MM.1S (cell line): ENCODE measurements around the gene STAB1.

ENCODE experiments used
- DNase-seq: peaks from one replicate; pipeline ENCODE4 v3.0.0-alpha.2; 2015
- H2AFZ ChIP-seq: fragments of 300-600 bp; sonication (generic); 2 replicates; pipeline ENCODE4 v1.6.0; 2016; ENCODE audit warnings: antibody characterized with exemption, low read length
- H3F3A ChIP-seq: fragments of 300-600 bp; sonication (generic); 2 replicates; pipeline ENCODE4 v1.6.1; 2016; ENCODE audit warnings: mild to moderate bottlenecking, antibody characterized with exemption, low read length, moderate library complexity, mixed read lengths; ENCODE audit not compliant: insufficient read depth
- H3K27ac ChIP-seq: fragments of 300-600 bp; sonication (generic); 2 replicates; pipeline ENCODE4 v1.5.1; 2016; ENCODE audit warnings: mild to moderate bottlenecking, low read length
- H3K27me3 ChIP-seq: fragments of 300-600 bp; sonication (generic); replicated peaks from 2 replicates; pipeline ENCODE4 v1.6.0; 2016; ENCODE audit warnings: low read length; ENCODE audit not compliant: insufficient read depth
- H3K36me3 ChIP-seq: fragments of 300-600 bp; sonication (generic); replicated peaks from 2 replicates; pipeline ENCODE4 v1.6.1; 2016; ENCODE audit warnings: mild to moderate bottlenecking, low read length, mixed read lengths; ENCODE audit not compliant: insufficient read depth
- H3K4me1 ChIP-seq: fragments of 300-600 bp; sonication (generic); 2 replicates; pipeline ENCODE4 v1.6.1; 2016; ENCODE audit warnings: low read length, mixed read lengths
- H3K4me2 ChIP-seq: fragments of 300-600 bp; sonication (generic); 2 replicates; pipeline ENCODE4 v1.6.0; 2016; ENCODE audit warnings: low read depth, low read length
- H3K4me3 ChIP-seq: fragments of 300-600 bp; sonication (generic); 2 replicates; pipeline ENCODE4 v1.5.1; 2016; ENCODE audit warnings: low read length, mixed read lengths
- H3K79me2 ChIP-seq: fragments of 300-600 bp; sonication (generic); 2 replicates; pipeline ENCODE4 v1.6.1; 2016; ENCODE audit warnings: mixed run types, low read length, mixed read lengths
- H3K9ac ChIP-seq: fragments of 300-600 bp; sonication (generic); 2 replicates; pipeline ENCODE4 v1.6.1; 2016; ENCODE audit warnings: low read length, mixed read lengths
- H3K9me2 ChIP-seq: fragments of 300-600 bp; sonication (generic); replicated peaks from 2 replicates; pipeline ENCODE4 v1.6.1; 2016; ENCODE audit warnings: mild to moderate bottlenecking, low read length, mixed read lengths; ENCODE audit not compliant: insufficient read depth
- H3K9me3 ChIP-seq: fragments of 300-600 bp; sonication (generic); replicated peaks from 2 replicates; pipeline ENCODE4 v1.6.1; 2016; ENCODE audit warnings: mild to moderate bottlenecking, low read length, mixed read lengths; ENCODE audit not compliant: insufficient read depth
- H4K20me1 ChIP-seq: fragments of 300-600 bp; sonication (generic); 2 replicates; pipeline ENCODE4 v1.6.1; 2016; ENCODE audit warnings: mild to moderate bottlenecking, low read length, moderate library complexity, mixed read lengths; ENCODE audit not compliant: insufficient read depth
- EZH2 ChIP-seq: fragments of 300-600 bp; sonication (generic); optimal IDR thresholded peaks from 2 replicates; pipeline ENCODE3; 2017; ENCODE audit warnings: low read depth, mild to moderate bottlenecking, antibody characterized with exemption, low read length, mixed read lengths
- EZH2phosphoT487 ChIP-seq: fragments of 300-600 bp; sonication (generic); IDR thresholded peaks from 2 replicates; pipeline ENCODE4 v1.6.1; 2018; ENCODE audit warnings: antibody characterized with exemption, low read length
- TF ChIP-seq, protein P1 (sequence below): fragments of 300-600 bp; sonication (generic); IDR thresholded peaks from 2 replicates; pipeline ENCODE4 v1.5.1; 2016; ENCODE audit warnings: antibody characterized with exemption, low read length, mixed read lengths

Gene STAB1

DNA sequence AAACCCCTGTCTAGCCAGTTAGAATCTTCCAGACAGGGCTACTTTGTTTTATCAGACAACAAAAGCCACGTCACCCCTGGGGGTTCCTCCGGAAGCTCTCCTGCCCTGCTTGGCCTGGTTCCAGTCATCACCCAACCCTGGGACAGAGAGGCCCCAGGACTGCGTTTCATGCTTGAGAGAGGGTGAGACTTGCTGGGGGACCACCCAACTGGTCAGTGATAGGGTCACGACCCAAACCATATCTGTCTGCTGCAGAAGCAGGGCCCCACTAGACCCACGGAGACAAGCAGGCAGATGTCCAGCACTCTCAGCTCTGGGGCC, 37.3 kb downstream of the STAB1 start:
- Histone ChIP-seq H3K27ac (no peak overlapping the region), H3K9me3 (no peaks in the 10 kb centered on the region), H3K4me1 (peaks cover 7% of the 10 kb centered on the region), H2AFZ (no peak overlapping the region; the same call in 1 of the 2 replicates), H4K20me1 (no peaks in the 10 kb centered on the region), H3K9me2 (no peaks in the 10 kb centered on the region), H3K36me3 (no peaks in the 10 kb centered on the region), H3F3A (peaks cover 18% of the 10 kb centered on the region), H3K4me2 (peak overlapping the region; percentile 72), H3K4me3 (peak overlapping the region; percentile 73), H3K27me3 (no peaks in the 10 kb centered on the region), H3K79me2 (peaks cover 10% of the 10 kb centered on the region), H3K9ac (peak overlapping the region; percentile 66; the same call in 1 of the 2 replicates)
- DNase-seq = no peak
- TF ChIP-seq, protein P1, sequence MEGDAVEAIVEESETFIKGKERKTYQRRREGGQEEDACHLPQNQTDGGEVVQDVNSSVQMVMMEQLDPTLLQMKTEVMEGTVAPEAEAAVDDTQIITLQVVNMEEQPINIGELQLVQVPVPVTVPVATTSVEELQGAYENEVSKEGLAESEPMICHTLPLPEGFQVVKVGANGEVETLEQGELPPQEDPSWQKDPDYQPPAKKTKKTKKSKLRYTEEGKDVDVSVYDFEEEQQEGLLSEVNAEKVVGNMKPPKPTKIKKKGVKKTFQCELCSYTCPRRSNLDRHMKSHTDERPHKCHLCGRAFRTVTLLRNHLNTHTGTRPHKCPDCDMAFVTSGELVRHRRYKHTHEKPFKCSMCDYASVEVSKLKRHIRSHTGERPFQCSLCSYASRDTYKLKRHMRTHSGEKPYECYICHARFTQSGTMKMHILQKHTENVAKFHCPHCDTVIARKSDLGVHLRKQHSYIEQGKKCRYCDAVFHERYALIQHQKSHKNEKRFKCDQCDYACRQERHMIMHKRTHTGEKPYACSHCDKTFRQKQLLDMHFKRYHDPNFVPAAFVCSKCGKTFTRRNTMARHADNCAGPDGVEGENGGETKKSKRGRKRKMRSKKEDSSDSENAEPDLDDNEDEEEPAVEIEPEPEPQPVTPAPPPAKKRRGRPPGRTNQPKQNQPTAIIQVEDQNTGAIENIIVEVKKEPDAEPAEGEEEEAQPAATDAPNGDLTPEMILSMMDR = no peak
- TF ChIP-seq EZH2 = no peak
- TF ChIP-seq EZH2phosphoT487 = no peak

DNA sequence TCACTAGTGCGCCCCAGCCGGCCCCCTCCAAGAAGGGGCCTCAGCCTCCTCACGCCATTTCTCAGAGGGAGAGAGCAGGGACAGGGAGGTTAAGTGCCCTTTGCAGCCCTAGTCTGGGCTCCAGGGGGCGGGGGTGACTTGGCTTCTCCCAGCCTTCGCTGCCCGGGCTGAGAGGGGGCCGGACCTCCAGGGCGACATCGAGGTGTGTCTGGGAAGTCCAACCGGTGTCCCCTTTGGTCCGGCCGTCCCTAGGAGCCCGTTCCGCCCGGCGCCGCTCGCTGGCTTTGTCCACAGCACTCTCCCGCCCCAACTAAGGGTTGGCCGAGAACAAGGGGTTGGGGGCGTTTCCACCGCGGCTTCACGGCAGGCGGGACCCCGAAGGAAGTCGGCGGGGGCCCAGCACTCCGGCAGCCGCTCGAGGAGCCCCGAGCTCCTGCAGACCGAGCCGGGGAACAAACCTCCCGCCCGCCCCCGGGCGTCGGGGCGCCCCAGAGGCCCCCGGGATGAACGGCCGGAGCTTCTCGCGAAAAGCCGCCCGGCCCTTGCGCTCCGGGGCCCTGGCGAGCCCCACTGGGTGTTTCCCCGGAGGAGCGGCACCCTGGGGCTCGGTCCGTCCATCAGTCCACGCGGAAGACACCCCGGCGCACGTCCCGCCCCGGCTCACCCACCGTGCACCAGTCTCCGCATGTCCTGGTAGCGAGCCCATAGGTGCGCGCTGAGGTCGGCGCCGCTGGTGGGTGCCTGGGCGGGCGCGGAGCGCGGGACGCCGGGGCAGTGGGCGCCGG, 37.9 kb downstream of the STAB1 start:
- Histone ChIP-seq H3K9me2 (no peaks in the 10 kb centered on the region), H3K36me3 (no peaks in the 10 kb centered on the region), H3K79me2 (peaks cover 16% of the 10 kb centered on the region), H3K27ac (no peak overlapping the region), H3K4me1 (peaks cover 10% of the 10 kb centered on the region), H3K9me3 (no peaks in the 10 kb centered on the region), H2AFZ (peak overlapping the region; percentile 77), H3K4me3 (peak overlapping the region; percentile 73), H3K9ac (peak overlapping the region; percentile 66), H3F3A (peaks cover 18% of the 10 kb centered on the region), H3K27me3 (no peaks in the 10 kb centered on the region), H4K20me1 (no peaks in the 10 kb centered on the region), H3K4me2 (peak overlapping the region; percentile 72)
- no peak for TF ChIP-seq EZH2
- TF ChIP-seq EZH2phosphoT487 = no peak
- TF ChIP-seq, protein P1 = no peak
- no peak for DNase-seq

DNA sequence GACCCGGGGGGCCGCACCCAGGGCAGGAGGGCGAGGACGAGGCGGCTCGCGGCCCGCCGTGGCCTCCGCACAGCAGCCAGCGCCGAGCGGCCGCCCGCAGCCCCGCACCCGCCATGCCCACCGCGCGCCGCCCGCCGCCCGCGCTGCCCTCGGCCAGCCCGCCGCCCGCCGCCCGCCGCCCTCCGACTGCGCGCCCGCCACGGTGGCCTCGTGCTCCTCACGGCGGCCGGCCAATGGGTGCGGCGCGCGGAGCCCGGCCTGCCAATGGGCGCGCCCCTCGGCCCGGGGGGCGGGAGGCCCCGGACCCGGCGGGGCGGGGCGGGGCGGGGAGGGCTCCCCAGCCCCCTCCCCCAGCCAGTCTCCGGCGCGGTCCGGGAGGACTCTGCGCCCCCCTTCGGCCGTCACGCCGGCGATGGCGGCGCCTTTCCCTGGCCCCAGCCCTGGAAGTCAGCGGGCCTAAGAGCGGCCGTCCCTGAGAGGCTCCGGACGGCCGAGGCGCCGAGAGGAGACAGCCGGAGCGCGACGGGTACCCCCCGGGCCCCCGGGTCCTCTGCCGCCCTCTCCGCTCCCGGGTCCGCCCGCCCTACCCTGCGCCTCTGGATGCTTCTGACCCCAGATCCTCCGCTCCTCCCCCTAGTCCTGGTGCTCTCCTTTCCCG, 38.6 kb downstream of the STAB1 start, which contains the start of gene NT5DC2:
Gene NT5DC2, minus strand, starts transcription at position 235 of the 658 bp plus-strand sequence. Its CDS starts 120 bp downstream, at position 115.
- no peak within 1 kb of the TSS for H3K27ac ChIP-seq
- H3K4me2 ChIP-seq = peak within 1 kb of the TSS; percentile 72
- H3K4me1 ChIP-seq = peaks cover 14% of the 10 kb centered on the region
- H3K4me3 ChIP-seq = peak within 1 kb of the TSS; percentile 73
- peaks cover 23% of the 10 kb centered on the region for H3K79me2 ChIP-seq
- H3K9ac ChIP-seq = peak within 1 kb of the TSS; percentile 66
- no peaks in the 10 kb centered on the region for H3K9me2 ChIP-seq
- H3F3A ChIP-seq = peaks cover 18% of the 10 kb centered on the region
- peak; percentile 72 for DNase-seq
- no peaks in the 10 kb centered on the region for H3K27me3 ChIP-seq
- no peaks in the 10 kb centered on the region for H3K36me3 ChIP-seq
- TF ChIP-seq EZH2 = no peak
- TF ChIP-seq, protein P1 = no peak
- TF ChIP-seq EZH2phosphoT487 = no peak
- H2AFZ ChIP-seq = peak within 1 kb of the TSS; percentile 77
- H4K20me1 ChIP-seq = no peaks in the 10 kb centered on the region
- H3K9me3 ChIP-seq = no peaks in the 10 kb centered on the region
